Measurements from ENCODE around the gene OR2K2.
"Not testable (repeated sequence)": the region's sequence is repeated elsewhere in the genome, so short reads cannot be mapped to it uniquely, and the experiment has no call there.

OR2K2 gene

DNA sequence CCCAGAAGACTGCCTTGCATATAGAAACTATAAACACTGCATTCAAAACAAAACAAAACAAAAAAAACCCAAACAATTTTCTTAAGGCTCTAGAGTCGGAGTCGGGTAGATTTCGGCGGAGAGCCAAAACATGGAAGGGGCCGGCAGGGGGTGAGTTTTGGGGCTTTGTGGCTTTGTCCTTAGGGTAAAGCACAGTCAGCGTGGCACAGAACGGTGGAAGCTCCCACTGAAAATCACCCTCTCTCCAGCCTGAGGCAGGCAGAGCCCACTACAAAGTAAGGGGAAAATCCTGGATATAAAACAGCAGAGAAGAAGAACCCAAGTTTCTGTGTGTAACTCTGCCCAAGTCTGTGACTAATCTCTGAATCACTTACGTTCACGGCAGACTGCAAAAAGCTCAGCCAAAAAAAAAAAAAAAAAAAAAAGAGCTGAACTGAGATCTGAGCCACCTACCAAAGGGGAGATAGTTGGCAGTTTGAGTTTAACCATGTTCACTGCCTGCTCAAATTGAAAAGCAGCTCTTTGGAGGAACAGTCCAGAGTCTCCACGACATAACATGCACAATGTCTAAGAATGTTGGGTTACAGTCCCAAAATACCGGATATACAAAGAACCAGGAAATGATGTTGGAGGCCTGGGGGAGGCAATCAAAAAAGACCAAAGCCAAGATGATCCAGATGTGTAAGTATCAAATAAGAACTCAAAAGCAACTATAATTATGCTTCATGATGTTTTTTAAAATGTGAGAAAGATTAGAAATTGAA, 26.6 kb upstream of the OR2K2 start:
- no peak overlapping the region for H3K27ac ChIP-seq
- TF ChIP-seq ZFX (IDR thresholded peaks at IDR 0.05) (no peak), CTCF (conservative IDR thresholded peaks at IDR 0.05) (no peak)

DNA sequence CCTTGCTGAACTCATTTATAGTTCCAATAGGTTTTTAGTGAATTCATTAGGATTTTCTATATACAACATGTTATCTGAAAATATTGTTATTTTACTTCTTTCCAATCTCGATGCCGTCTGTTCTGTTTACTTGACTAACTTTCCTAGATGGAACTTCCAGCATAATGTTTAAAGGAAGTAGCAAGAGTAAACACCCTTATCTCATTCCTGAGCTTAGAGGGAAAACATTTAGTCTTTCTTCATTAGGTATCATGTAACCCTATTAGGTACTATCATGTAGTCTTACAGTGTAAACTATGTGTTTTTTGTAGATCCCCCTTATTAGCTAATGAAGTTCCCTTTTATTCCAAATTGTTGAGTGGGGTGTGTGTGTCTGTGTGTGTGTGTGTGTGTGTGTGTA, 22.5 kb upstream of the OR2K2 start:
- no peak for TF ChIP-seq CTCF (conservative IDR thresholded peaks at IDR 0.05)
- TF ChIP-seq ZFX (IDR thresholded peaks at IDR 0.05), result no peak
- H3K27ac ChIP-seq, result no peak overlapping the region

- no peak overlapping the region for H3K27ac ChIP-seq
- TF ChIP-seq ZFX (IDR thresholded peaks at IDR 0.05) (no peak), CTCF (conservative IDR thresholded peaks at IDR 0.05) (no peak)
Measured at GRCh38 chr9:111350556-111350955, 20.5 kb upstream of the OR2K2 start.

- no peak for TF ChIP-seq CTCF (conservative IDR thresholded peaks at IDR 0.05)
- no peak for TF ChIP-seq ZFX (IDR thresholded peaks at IDR 0.05)
- no peak overlapping the region for H3K27ac ChIP-seq
Measured at GRCh38 chr9:111349766-111350165, 19.7 kb upstream of the OR2K2 start.

GRCh38 chr9:111348821-111349271, 18.8 kb upstream of the OR2K2 start:
- no peak overlapping the region for H3K27ac ChIP-seq
- TF ChIP-seq CTCF (conservative IDR thresholded peaks at IDR 0.05), result no peak

GRCh38 chr9:111334318-111334863, 4.4 kb upstream of the OR2K2 start:
- not testable (repeated sequence) for H3K27ac ChIP-seq

DNA sequence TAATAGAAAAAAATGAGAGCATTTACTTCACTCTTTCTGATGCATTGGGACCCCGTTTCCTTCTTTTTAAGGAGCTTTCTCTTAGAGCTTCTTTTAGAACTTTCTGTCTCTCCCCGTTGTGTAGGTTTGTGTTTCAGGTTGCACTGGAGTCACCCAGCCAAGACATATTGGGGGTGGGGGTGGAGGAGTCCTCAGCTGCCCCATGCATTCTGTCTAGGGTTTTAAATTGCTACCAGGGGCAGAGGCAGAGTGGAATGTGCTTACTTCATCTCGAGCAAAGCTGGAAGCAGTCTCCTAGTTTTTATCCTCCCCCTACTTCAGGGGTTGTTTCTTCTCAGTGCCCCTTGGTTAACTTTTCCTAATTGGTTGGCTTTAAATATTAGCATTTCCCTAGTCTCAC, 9.4 kb downstream of the OR2K2 start:
- no peak overlapping the region for H3K27ac ChIP-seq

More for the DNA sequence above, 9.4 kb downstream of the OR2K2 start:
- no peak for TF ChIP-seq CTCF (conservative IDR thresholded peaks at IDR 0.05)
- no peak for TF ChIP-seq ZFX (IDR thresholded peaks at IDR 0.05)
